Right lobe of liver (tissue), 6 donors: ENCODE measurements around the gene UBR7. TPM values are rescaled to one million over a fixed set of nuclear protein-coding genes. Genes with fewer than 3 reads are reported as not detected.

Experiments used
- ATAC-seq, 4 donors: fragments of 200-7000 bp; cut with Tn5 transposase; one replicate each; pipeline ENCODE4 v1.9.1; 2020; ENCODE audit warnings: mild to moderate bottlenecking in 4 of 4, moderate library complexity in 4 of 4
- DNase-seq, 3 donors: peaks; one replicate each; pipeline ENCODE4 v3.0.0-alpha.2; 2020
- H3K27ac ChIP-seq, 3 donors: fragments of 200-600 bp; one replicate each; pipeline ENCODE4 v1.8.0; 2022
- H3K27me3 ChIP-seq, 2 donors: fragments of 200-600 bp; one replicate each; pipeline ENCODE4 v1.8.0; 2022
- H3K36me3 ChIP-seq, 4 donors: fragments of 200-600 bp; sonication (generic) in 1 of 4; one replicate each; pipeline versions ENCODE4 v1.5.1 to v1.8.0; 2017 to 2022; ENCODE audit warnings: control low read depth in 1 of 4
- H3K4me1 ChIP-seq, 4 donors: fragments of 200-600 bp; sonication (generic) in 1 of 4; one replicate each; pipeline versions ENCODE4 v1.5.1 to v1.8.0; 2017 to 2022; ENCODE audit warnings: control low read depth in 1 of 4
- H3K4me3 ChIP-seq, 3 donors: fragments of 200-600 bp; one replicate each; pipeline ENCODE4 v1.8.0; 2022
- H3K9me3 ChIP-seq, 4 donors: fragments of 200-600 bp; sonication (generic) in 1 of 4; one replicate each; pipeline versions ENCODE4 v1.5.1 to v1.8.0; 2017 to 2022; ENCODE audit warnings: control low read depth in 1 of 4
- CTCF ChIP-seq, 4 donors: fragments of 200-600 bp in 3 of 4; fragments of 450-650 bp in 1 of 4; IDR thresholded peaks; one replicate each; pipeline versions ENCODE4 v1.5.1 to v1.8.0; 2016 to 2022; ENCODE audit warnings: antibody characterized with exemption in 4 of 4, mild to moderate bottlenecking in 2 of 4
- POLR2A ChIP-seq: fragments of 450-650 bp; IDR thresholded peaks from one replicate; pipeline ENCODE4 v1.6.1; 2017; ENCODE audit warnings: antibody characterized with exemption, mild to moderate bottlenecking
- WGBS: methylation state at CpG from one replicate; pipeline ENCODE4 v1.1.6; 2018; ENCODE audit warnings: low coverage, low lambda C conversion rate; ENCODE audit not compliant: insufficient coverage; ENCODE audit errors: missing lambda C conversion rate; 5-methylcytosine and 5-hydroxymethylcytosine counted together
- intact Hi-C, 2 donors: fragments of 100-400 bp; cut with DNase I; formaldehyde crosslinking; loops; one replicate each; pipeline versions ENCODE4 v1.11.2 to v1.14.1; 2022
- total RNA-seq, 6 experiments: library from RNA; depleted of rRNA in 2 of 6; stranded (reverse); fragments of >200 nt in 2 of 6; fragmentation: NEBNext Ultra II Directional in 3 of 6; extraction: Animal tissue kit (Norgen Biotek cat#: 25700) in 3 of 6; gene quantifications; one replicate each; pipeline versions ENCODE4 v1.1.0 to v1.2.4, GENCODE V29; 2016 to 2023
- donor health status: DM: no; HTN: yes; CAD: no.
- donor health status: DM: no; HTN: no; CAD: no.
- donor health status: DM: no; HTN: no; CAD: no.
- donor health status: DM: no; HTN: yes; CAD: no.
- donor health status: DM: no; HTN: yes; CAD: no.

UBR7 gene
- total RNA-seq, 6 experiments from 2014 or later, result 7.1 to 16.6 (median 8.4) TPM

- TF ChIP-seq CTCF (IDR thresholded peaks at IDR 0.05) (peak; percentile 14 to 30 (median 23)), POLR2A (peak; percentile 89)
- Histone ChIP-seq H3K36me3 (peaks cover 0 to 7% (median 0%) of the 10 kb centered on the region in 4 donors), H3K4me1 (peaks cover 0 to 10% (median 3%) of the 10 kb centered on the region in 4 donors), H3K27ac (peak within 1 kb of the TSS; percentile 88 to 93 (median 92)), H3K27me3 (no peaks in the 10 kb centered on the region), H3K4me3 (peak within 1 kb of the TSS; percentile 68 to 98 (median 98)), H3K9me3 (no peaks in the 10 kb centered on the region)
- 3% methylated on average over 6 of the region's 124 CpGs for WGBS
- peak; percentile 92 to 94 (median 93) for DNase-seq
- intact Hi-C loops, result no loop called here
- peak; percentile 92 to 95 (median 94) for ATAC-seq
Observed at GRCh38 chr14:93184391-93185348, 22.4 kb upstream of the UBR7 start, which contains the start of the genes LYSET and MOAP1. Gene LYSET (plus strand): TSS chr14:93185317. CDS start chr14:93185406, 89 bp downstream. Gene MOAP1 (minus strand): TSS chr14:93184897. CDS start chr14:93184242, 655 bp downstream.

- ATAC-seq, result no peak
- 0% methylated on average over 10 of the region's 10 CpGs for WGBS
- no peak for DNase-seq
- intact Hi-C loops, result no loop called here
- TF ChIP-seq POLR2A (no peak), CTCF (IDR thresholded peaks at IDR 0.05) (no peak)
- H3K4me1 ChIP-seq, result peaks cover 0 to 10% (median 3%) of the 10 kb centered on the region in 4 donors
- H3K27ac ChIP-seq, result peak overlapping the region; percentile 88 to 93 (median 92)
- H3K4me3 ChIP-seq, result peak overlapping the region; percentile 68 to 98 (median 98)
- H3K27me3 ChIP-seq, result no peaks in the 10 kb centered on the region
- no peaks in the 10 kb centered on the region for H3K9me3 ChIP-seq
- H3K36me3 ChIP-seq, result peaks cover 0 to 7% (median 0%) of the 10 kb centered on the region in 4 donors
Observed at GRCh38 chr14:93185349-93185720, 21.7 kb upstream of the UBR7 start.

GRCh38 chr14:93186466-93186865 lies 20.6 kb upstream of the UBR7 start:
- peaks cover 0 to 10% (median 3%) of the 10 kb centered on the region in 4 donors for H3K4me1 ChIP-seq
- H3K36me3 ChIP-seq, result peaks cover 0 to 7% (median 0%) of the 10 kb centered on the region in 4 donors
- ATAC-seq (no peak), DNase-seq (no peak)
- H3K27me3 ChIP-seq, result no peaks in the 10 kb centered on the region
- H3K4me3 ChIP-seq, result no peak overlapping the region
- no peak overlapping the region for H3K27ac ChIP-seq
- 62% methylated on average over 6 of the region's 6 CpGs for WGBS
- intact Hi-C loops, result no loop called here
- no peak for TF ChIP-seq CTCF (IDR thresholded peaks at IDR 0.05)
- no peak for TF ChIP-seq POLR2A
- no peaks in the 10 kb centered on the region for H3K9me3 ChIP-seq

GRCh38 chr14:93186956-93187355 lies 20.1 kb upstream of the UBR7 start:
- DNase-seq (no peak), ATAC-seq (no peak)
- 78% methylated on average over 3 of the region's 3 CpGs for WGBS
- no peaks in the 10 kb centered on the region for H3K9me3 ChIP-seq
- intact Hi-C loops, result no loop called here
- H3K27me3 ChIP-seq, result no peaks in the 10 kb centered on the region
- peaks cover 0 to 7% (median 0%) of the 10 kb centered on the region in 4 donors for H3K36me3 ChIP-seq
- TF ChIP-seq CTCF (IDR thresholded peaks at IDR 0.05) (no peak), POLR2A (no peak)
- no peak overlapping the region for H3K4me3 ChIP-seq
- peaks cover 0 to 10% (median 3%) of the 10 kb centered on the region in 4 donors for H3K4me1 ChIP-seq
- H3K27ac ChIP-seq, result no peak overlapping the region
